ENCODE data around the gene HSH2D. TPM values are rescaled to one million over a fixed set of nuclear protein-coding genes. Genes with fewer than 3 reads are reported as not detected.

HSH2D gene
- total RNA-seq, 1 donor from 2014 or later: 0.46 TPM

- no peak for DNase-seq (ENCODE audit: low read depth)
- Histone ChIP-seq H3K36me3 (ENCODE audit: control insufficient read depth, insufficient read depth, low read length) (peaks cover 1% of the 10 kb centered on the region), H3K4me3 (ENCODE audit: low read depth, low read length) (no peak overlapping the region), H3K27me3 (ENCODE audit: control insufficient read depth, insufficient read depth, low read length) (no peaks in the 10 kb centered on the region)
- no peak for TF ChIP-seq CTCF (IDR thresholded peaks at IDR 0.05; ENCODE audit: insufficient read depth, low read length, poor library complexity, severe bottlenecking)
These were observed 60.5 kb downstream of the HSH2D start for GRCh38 chr19:16204005-16204294.

GRCh38 chr19:16205205-16206045, 61.9 kb downstream of the HSH2D start:
- peaks cover 1% of the 10 kb centered on the region for H3K36me3 ChIP-seq (ENCODE audit: control insufficient read depth, insufficient read depth, low read length)
- DNase-seq (ENCODE audit: low read depth): no peak

GRCh38 chr19:16206046-16206605, 62.6 kb downstream of the HSH2D start:
- H3K36me3 ChIP-seq (ENCODE audit: control insufficient read depth, insufficient read depth, low read length): peaks cover 1% of the 10 kb centered on the region
- DNase-seq (ENCODE audit: low read depth): no peak
- H3K27me3 ChIP-seq (ENCODE audit: control insufficient read depth, insufficient read depth, low read length): no peaks in the 10 kb centered on the region
- no peak for TF ChIP-seq CTCF (IDR thresholded peaks at IDR 0.05; ENCODE audit: insufficient read depth, low read length, poor library complexity, severe bottlenecking)
- H3K4me3 ChIP-seq (ENCODE audit: low read depth, low read length): no peak overlapping the region

More at GRCh38 chr19:16205205-16206045, 61.9 kb downstream of the HSH2D start:
- no peak for TF ChIP-seq CTCF (IDR thresholded peaks at IDR 0.05; ENCODE audit: insufficient read depth, low read length, poor library complexity, severe bottlenecking)
- Histone ChIP-seq H3K4me3 (ENCODE audit: low read depth, low read length) (no peak overlapping the region), H3K27me3 (ENCODE audit: control insufficient read depth, insufficient read depth, low read length) (no peaks in the 10 kb centered on the region)

- H3K4me3 ChIP-seq (ENCODE audit: low read depth, low read length): no peak overlapping the region
- DNase-seq (ENCODE audit: low read depth): no peak
- no peaks in the 10 kb centered on the region for H3K27me3 ChIP-seq (ENCODE audit: control insufficient read depth, insufficient read depth, low read length)
- H3K36me3 ChIP-seq (ENCODE audit: control insufficient read depth, insufficient read depth, low read length): peaks cover 1% of the 10 kb centered on the region
- no peak for TF ChIP-seq CTCF (IDR thresholded peaks at IDR 0.05; ENCODE audit: insufficient read depth, low read length, poor library complexity, severe bottlenecking)
These were observed 63.2 kb downstream of the HSH2D start for GRCh38 chr19:16206637-16207036.

- no peak for DNase-seq (ENCODE audit: low read depth)
- peaks cover 1% of the 10 kb centered on the region for H3K36me3 ChIP-seq (ENCODE audit: control insufficient read depth, insufficient read depth, low read length)
These were observed 63.6 kb downstream of the HSH2D start for GRCh38 chr19:16207063-16207462.

More at GRCh38 chr19:16207063-16207462, 63.6 kb downstream of the HSH2D start:
- H3K27me3 ChIP-seq (ENCODE audit: control insufficient read depth, insufficient read depth, low read length): no peaks in the 10 kb centered on the region
- H3K4me3 ChIP-seq (ENCODE audit: low read depth, low read length): no peak overlapping the region
- TF ChIP-seq CTCF (IDR thresholded peaks at IDR 0.05; ENCODE audit: insufficient read depth, low read length, poor library complexity, severe bottlenecking): no peak

Measured in kidney epithelial cell (primary cell).